ENCODE measurements around the gene GBP3.
A peak's percentile ranks its signal among the peaks of the same experiment; 100 is the strongest.
"Not testable (repeated sequence)": the region's sequence is repeated elsewhere in the genome, so short reads cannot be mapped to it uniquely, and the experiment has no call there.

GBP3 gene

GRCh38 chr1:89035080-89035479 lies 12.4 kb upstream of the GBP3 start:
- no peak overlapping the region for H3K4me3 ChIP-seq (ENCODE audit: low read length)
- no peak for DNase-seq (ENCODE audit: low read depth)
- TF ChIP-seq CTCF (conservative IDR thresholded peaks at IDR 0.05; ENCODE audit: low read length): no peak

GRCh38 chr1:89034004-89034403 lies 11.3 kb upstream of the GBP3 start:
- DNase-seq (ENCODE audit: low read depth); H3K4me3 ChIP-seq (ENCODE audit: low read length): not testable (repeated sequence)

DNA sequence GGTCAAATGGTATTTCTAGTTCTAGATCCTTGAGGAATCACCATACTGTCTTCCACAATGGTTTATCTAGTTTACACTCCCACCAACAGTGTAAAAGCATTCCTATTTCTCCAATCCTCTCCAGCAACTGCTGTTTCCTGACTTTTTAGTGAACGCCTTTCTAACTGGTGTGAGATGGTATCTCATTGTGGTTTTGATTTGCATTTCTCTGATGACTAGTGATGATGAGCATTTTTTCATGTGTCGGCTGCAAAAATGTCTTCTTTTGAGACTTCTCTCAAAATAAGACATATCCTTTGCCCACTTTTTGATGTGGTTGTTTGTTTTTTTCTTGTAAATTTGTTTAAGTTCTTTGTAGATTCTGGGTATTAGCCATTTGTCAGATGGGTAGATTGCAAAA lies 6.4 kb upstream of the GBP3 start:
- H3K4me3 ChIP-seq (ENCODE audit: low read length); DNase-seq (ENCODE audit: low read depth): not testable (repeated sequence)

- no peak for TF ChIP-seq CTCF (conservative IDR thresholded peaks at IDR 0.05; ENCODE audit: low read length)
- H3K4me3 ChIP-seq (ENCODE audit: low read length): no peak overlapping the region
- DNase-seq (ENCODE audit: low read depth): no peak
Measured at GRCh38 chr1:89025928-89026327, 3.3 kb upstream of the GBP3 start.

GRCh38 chr1:89023026-89023425 lies 360 bp upstream of the GBP3 start:
- DNase-seq (ENCODE audit: low read depth): no peak
- peak overlapping the region; percentile 86; the same call in 1 of the 2 replicates for H3K4me3 ChIP-seq (ENCODE audit: low read length)
- TF ChIP-seq CTCF (conservative IDR thresholded peaks at IDR 0.05; ENCODE audit: low read length): no peak

- not testable (repeated sequence) for H3K4me3 ChIP-seq (ENCODE audit: low read length); DNase-seq (ENCODE audit: low read depth)
Measured at GRCh38 chr1:89018318-89018717, 4.3 kb downstream of the GBP3 start.

GRCh38 chr1:89008511-89008910 lies 14.2 kb downstream of the GBP3 start:
- no peak overlapping the region for H3K4me3 ChIP-seq (ENCODE audit: low read length)
- DNase-seq (ENCODE audit: low read depth): no peak
- no peak for TF ChIP-seq CTCF (conservative IDR thresholded peaks at IDR 0.05; ENCODE audit: low read length)

DNA sequence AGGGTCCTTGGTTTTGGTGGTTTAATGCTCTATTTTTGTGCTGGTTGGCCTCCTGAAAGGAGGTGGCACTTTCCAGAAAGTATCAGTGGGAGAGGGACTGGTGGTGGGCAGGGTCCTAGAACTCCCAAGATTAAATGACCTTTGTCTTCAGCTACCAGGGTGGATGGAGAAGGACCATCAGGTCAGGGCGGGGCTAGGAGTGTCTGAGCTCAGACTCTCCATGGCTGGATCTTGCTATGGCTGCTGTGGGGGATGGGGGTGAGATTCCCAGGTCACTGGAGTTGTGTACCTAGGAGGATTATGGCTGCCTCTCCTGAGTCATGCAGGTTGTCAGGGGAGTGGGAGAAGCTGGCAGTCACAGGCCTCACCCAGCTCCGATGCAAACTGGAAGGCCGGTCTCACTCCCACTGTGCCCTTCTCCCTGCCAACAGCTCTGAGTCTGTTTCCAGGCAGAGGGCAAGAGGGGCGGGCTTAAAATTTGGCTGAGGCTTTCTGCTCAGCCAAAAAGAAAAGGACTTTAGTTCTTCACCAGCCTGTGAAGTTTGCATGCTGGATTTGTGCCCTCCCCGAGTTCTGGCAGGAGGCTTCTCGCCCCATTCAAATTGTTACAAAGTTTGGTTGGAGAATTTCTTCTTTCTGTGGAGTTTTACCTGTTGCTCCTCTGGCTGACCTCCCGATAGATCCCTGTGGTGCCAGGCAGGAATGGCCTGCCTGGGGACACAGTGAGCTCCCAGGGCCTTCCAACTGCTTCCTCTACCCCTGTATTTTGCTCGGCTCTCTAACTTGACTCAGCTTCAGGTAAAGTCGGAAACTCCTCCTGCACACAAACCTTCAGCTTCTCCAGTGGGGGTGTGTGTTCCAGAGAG lies 17.1 kb downstream of the GBP3 start:
- DNase-seq (ENCODE audit: low read depth): no peak
- no peak for TF ChIP-seq CTCF (conservative IDR thresholded peaks at IDR 0.05; ENCODE audit: low read length)
- H3K4me3 ChIP-seq (ENCODE audit: low read length): no peak overlapping the region

GRCh38 chr1:89002176-89002575 lies 20.5 kb downstream of the GBP3 start:
- not testable (repeated sequence) for DNase-seq (ENCODE audit: low read depth); H3K4me3 ChIP-seq (ENCODE audit: low read length)

Data from AG10803 (cell line).